Glutamatergic neuron (in vitro differentiated cells): ENCODE measurements around the gene GFM2. TPM values are rescaled to one million over a fixed set of nuclear protein-coding genes. Genes with fewer than 3 reads are reported as not detected.
"Not testable (repeated sequence)": the region's sequence is repeated elsewhere in the genome, so short reads cannot be mapped to it uniquely, and the experiment has no call there.

Experiments used
- DNase-seq: peaks from one replicate; pipeline ENCODE4 v3.0.0; 2022
- H3K27ac Mint-ChIP-seq: one replicate; pipeline ENCODE4 v1.8.0; 2020; ENCODE audit warnings: mild to moderate bottlenecking, mixed read lengths, inconsistent platforms; ENCODE audit not compliant: unreplicated experiment
- H3K27me3 Mint-ChIP-seq: one replicate; pipeline ENCODE4 v1.8.0; 2020; ENCODE audit warnings: mild to moderate bottlenecking, moderate library complexity, mixed read lengths, inconsistent platforms; ENCODE audit not compliant: unreplicated experiment
- H3K36me3 Mint-ChIP-seq: one replicate; pipeline ENCODE4 v1.8.0; 2020; ENCODE audit warnings: mild to moderate bottlenecking, mixed read lengths, inconsistent platforms; ENCODE audit not compliant: unreplicated experiment
- H3K4me1 Mint-ChIP-seq: one replicate; pipeline ENCODE4 v1.8.0; 2020; ENCODE audit warnings: mild to moderate bottlenecking, low read depth, mixed read lengths, inconsistent platforms; ENCODE audit not compliant: unreplicated experiment
- H3K4me3 Mint-ChIP-seq: one replicate; pipeline ENCODE4 v1.8.0; 2020; ENCODE audit warnings: mild to moderate bottlenecking, mixed read lengths, inconsistent platforms; ENCODE audit not compliant: unreplicated experiment
- H3K9me3 Mint-ChIP-seq: one replicate; pipeline ENCODE4 v1.8.0; 2020; ENCODE audit warnings: mild to moderate bottlenecking, moderate library complexity, mixed read lengths, inconsistent platforms; ENCODE audit not compliant: unreplicated experiment
- total RNA-seq: library from RNA; stranded (reverse); fragmentation: NEBNext Ultra II Directional; extraction: Animal tissue kit (Norgen Biotek cat#: 25700); gene quantifications from one replicate; pipeline ENCODE4 v1.2.1, GENCODE V29; 2021; ENCODE audit not compliant: unreplicated experiment
- TF ChIP-seq, protein P1 (sequence below): fragments of 200-600 bp; sonication (generic); IDR thresholded peaks from one replicate; pipeline ENCODE4 v1.5.0; 2021; ENCODE audit not compliant: partially characterized antibody, unreplicated experiment

Gene GFM2
- total RNA-seq, 1 donor from 2014 or later: 44.8 TPM

DNA sequence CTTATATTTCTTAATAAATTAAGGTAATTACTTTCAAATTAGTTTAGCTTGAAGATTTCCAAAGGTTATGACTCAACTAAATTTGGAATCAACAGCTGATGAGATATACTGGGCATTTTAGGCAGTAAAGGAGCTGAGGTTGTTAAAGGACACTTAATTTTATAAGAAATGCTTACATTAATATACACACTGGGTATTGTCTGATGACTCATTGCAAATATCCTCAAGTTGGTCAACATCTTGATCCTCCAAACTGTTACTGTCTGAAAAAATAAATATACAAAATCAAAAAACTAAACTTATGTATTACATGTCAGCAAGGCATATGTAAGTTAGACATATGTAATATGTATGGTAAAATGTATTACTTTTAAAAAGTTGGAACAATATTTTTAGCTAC is 3.4 kb downstream of the GFM2 start:
- H3K27me3 Mint-ChIP-seq: no peaks in the 10 kb centered on the region
- TF ChIP-seq, protein P1, sequence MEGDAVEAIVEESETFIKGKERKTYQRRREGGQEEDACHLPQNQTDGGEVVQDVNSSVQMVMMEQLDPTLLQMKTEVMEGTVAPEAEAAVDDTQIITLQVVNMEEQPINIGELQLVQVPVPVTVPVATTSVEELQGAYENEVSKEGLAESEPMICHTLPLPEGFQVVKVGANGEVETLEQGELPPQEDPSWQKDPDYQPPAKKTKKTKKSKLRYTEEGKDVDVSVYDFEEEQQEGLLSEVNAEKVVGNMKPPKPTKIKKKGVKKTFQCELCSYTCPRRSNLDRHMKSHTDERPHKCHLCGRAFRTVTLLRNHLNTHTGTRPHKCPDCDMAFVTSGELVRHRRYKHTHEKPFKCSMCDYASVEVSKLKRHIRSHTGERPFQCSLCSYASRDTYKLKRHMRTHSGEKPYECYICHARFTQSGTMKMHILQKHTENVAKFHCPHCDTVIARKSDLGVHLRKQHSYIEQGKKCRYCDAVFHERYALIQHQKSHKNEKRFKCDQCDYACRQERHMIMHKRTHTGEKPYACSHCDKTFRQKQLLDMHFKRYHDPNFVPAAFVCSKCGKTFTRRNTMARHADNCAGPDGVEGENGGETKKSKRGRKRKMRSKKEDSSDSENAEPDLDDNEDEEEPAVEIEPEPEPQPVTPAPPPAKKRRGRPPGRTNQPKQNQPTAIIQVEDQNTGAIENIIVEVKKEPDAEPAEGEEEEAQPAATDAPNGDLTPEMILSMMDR: no peak
- no peak overlapping the region for H3K27ac Mint-ChIP-seq
- H3K9me3 Mint-ChIP-seq: no peaks in the 10 kb centered on the region
- H3K4me3 Mint-ChIP-seq: no peak overlapping the region
- peaks cover 4% of the 10 kb centered on the region for H3K4me1 Mint-ChIP-seq
- DNase-seq: no peak
- H3K36me3 Mint-ChIP-seq: no peaks in the 10 kb centered on the region

DNA sequence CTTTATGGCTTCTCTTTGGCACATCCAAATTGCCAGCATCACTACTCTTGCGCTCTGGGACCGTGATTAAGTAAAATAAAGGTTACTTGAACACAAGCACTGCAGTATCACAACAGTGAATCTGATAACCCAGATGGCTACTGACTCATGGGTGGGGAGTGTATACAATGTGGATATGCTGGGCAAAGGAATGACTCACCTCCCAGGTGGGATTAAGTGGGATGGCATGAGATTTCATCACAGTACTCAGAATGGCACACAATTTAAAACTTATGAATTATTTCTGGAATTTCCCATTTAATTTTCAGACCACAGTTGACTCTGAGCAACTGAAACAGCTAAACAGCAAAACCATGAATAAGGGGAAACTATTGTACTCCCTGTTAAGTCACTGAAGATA is 4.3 kb downstream of the GFM2 start:
- Mint-ChIP-seq H3K27me3 (no peaks in the 10 kb centered on the region), H3K27ac (no peak overlapping the region), H3K9me3 (no peaks in the 10 kb centered on the region), H3K4me3 (no peak overlapping the region), H3K36me3 (no peaks in the 10 kb centered on the region), H3K4me1 (peaks cover 4% of the 10 kb centered on the region)
- TF ChIP-seq, protein P1: no peak
- DNase-seq: no peak

DNA sequence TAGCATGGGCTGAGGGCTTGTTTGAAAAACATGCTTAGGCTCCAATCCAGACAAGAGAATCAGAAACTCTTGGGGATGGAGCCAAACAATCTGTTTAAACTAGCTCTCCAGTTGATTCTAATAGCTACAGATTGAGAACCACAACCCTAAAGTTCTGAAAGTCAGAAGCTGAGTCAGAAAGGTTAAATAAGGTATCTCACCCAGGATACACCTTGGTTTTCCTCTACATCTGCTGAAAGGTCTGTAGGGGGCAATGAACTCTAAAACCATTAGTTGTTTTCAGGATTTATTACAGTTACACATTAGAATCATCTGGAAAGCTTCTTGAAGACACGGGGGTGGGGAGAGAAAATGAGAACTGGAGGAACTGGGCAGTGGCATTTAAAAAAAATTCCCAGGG is 5.7 kb downstream of the GFM2 start:
- Mint-ChIP-seq H3K4me3 (no peak overlapping the region), H3K27me3 (no peaks in the 10 kb centered on the region), H3K27ac (no peak overlapping the region), H3K9me3 (no peaks in the 10 kb centered on the region), H3K36me3 (no peaks in the 10 kb centered on the region), H3K4me1 (peaks cover 4% of the 10 kb centered on the region)
- TF ChIP-seq, protein P1: no peak
- DNase-seq: no peak

DNA sequence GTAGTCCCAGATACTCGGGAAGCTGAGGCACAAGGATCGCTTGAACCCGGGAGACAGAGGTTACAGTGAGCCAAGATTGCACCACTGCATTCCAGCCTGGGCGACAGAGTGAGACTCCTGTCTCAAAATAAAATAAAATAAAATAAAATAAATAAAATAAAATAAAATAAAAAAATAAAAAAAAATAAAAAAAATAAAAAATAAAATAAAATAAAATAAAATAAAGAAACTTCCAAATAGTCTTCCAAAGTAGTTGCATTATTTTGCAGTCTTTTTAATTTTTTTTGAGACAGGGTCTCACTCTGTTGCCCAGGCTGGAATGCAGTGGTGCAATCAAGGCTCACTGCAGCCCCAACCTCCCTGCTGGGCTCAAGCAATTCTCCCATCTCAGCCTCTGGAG is 18.2 kb downstream of the GFM2 start:
- H3K36me3 Mint-ChIP-seq, H3K27ac Mint-ChIP-seq, DNase-seq, H3K4me1 Mint-ChIP-seq, H3K9me3 Mint-ChIP-seq, H3K4me3 Mint-ChIP-seq, H3K27me3 Mint-ChIP-seq: not testable (repeated sequence)

DNA sequence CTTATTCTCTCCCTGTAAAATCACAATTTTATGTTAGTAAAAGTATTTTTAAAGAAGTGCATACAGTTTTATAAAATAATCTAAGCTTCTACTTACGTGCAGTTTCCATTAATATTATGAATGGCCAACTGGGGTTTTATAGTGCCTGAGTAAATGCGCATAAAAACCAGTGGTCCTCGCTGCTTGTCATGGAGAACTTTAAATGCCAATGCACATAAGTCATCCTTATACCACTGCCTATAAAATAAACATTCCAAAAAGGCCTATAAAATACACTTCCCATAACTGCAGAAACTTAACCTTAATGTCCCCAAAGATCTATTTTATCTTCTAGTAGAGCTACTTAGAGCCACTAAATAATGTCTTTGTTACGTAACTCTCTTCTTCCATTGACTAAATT is 28.5 kb downstream of the GFM2 start:
- H3K4me1 Mint-ChIP-seq: no peaks in the 10 kb centered on the region
- no peaks in the 10 kb centered on the region for H3K9me3 Mint-ChIP-seq
- TF ChIP-seq, protein P1: no peak
- no peak for DNase-seq
- H3K27me3 Mint-ChIP-seq: no peaks in the 10 kb centered on the region
- no peaks in the 10 kb centered on the region for H3K36me3 Mint-ChIP-seq
- H3K4me3 Mint-ChIP-seq: no peak overlapping the region
- H3K27ac Mint-ChIP-seq: no peak overlapping the region

DNA sequence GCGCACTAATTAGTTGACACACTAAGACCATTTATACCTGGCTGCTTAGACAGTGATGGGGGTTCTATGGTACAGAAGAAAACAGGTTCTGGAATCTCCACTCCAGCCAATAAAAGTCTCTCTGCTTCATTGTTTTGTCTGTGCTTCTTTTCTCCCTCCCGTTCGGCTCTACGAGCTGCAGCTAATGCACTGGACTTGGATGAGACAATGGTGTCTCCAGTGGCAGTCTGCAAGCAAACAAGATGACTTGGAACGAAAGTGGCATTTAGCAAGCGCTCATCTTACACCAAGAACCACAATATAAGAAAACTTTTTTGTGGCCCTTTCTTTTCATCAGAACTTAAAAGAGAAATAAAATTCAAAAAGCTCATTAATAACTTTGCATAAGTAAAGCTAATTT is 30.2 kb downstream of the GFM2 start:
- H3K9me3 Mint-ChIP-seq: no peaks in the 10 kb centered on the region
- TF ChIP-seq, protein P1: no peak
- no peaks in the 10 kb centered on the region for H3K27me3 Mint-ChIP-seq
- no peaks in the 10 kb centered on the region for H3K4me1 Mint-ChIP-seq
- H3K36me3 Mint-ChIP-seq: no peaks in the 10 kb centered on the region
- no peak for DNase-seq
- no peak overlapping the region for H3K27ac Mint-ChIP-seq
- no peak overlapping the region for H3K4me3 Mint-ChIP-seq
